Measurements from ENCODE around the gene PHLPP2.
"Not testable (repeated sequence)": the region's sequence is repeated elsewhere in the genome, so short reads cannot be mapped to it uniquely, and the experiment has no call there.

Gene PHLPP2

DNA sequence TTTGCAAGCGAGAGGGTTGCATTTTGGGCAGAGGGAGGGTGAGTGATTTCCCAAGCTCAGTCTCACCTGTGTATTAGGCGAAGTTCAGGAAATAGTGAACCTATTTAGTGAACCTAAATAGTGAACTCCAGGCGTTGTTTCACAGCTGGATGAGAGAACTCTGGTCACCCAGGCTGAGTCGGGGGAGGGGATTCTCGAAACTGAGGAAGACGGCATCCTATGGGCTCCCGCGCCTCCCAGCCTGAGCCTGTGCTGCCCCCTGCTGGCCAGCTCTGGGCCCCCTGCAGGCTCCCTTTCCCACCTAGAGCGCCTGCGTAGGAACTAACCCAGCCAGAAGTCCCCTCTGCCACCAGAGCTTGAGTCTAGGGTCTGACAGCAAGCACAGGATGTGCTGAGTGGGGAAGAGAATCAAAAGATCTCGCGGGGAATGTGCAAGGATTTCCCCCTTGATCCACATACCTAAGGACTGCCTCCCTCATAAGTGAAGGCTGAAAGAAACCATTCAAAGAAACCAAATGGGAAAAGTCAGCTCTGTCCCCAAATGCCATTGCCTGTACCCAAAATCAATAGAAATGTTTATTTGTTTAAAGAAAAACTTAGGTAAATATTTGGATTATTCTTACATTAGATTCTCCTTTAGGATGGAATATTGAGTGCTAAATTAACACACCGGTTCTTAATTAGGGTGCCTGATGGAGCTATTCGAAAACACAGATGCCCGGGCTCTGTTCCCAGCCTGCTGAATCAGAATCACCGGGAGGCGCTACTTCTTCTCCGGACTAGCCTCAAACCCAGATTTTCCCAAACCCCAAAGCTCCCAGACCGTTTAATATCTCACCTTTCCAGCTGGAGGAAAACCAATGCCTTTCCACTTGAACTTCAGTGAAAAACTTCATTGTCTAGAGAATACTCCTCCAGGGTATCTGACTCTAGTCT, 113.3 kb downstream of the PHLPP2 start:
- no peak for FAIRE-seq

DNA sequence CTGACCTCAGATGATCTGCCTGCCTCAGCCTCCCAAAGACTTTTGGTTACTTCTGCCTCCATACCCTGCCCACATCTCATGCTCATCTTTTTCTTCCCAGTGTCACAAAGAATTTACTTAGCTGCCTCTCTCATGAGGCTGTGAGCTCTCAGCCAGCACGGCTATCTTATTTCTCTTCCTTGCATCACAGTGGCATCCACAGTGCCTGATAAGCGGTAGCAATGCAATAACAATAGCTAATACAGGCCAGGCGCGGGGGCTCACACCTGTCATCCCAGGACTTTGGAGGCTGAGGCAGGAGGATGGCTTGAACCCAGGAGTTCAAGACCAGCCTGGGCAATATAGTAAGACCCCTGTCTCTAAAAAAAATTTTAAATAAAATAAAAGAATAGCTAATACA, 114.1 kb downstream of the PHLPP2 start:
- no peak for FAIRE-seq

DNA sequence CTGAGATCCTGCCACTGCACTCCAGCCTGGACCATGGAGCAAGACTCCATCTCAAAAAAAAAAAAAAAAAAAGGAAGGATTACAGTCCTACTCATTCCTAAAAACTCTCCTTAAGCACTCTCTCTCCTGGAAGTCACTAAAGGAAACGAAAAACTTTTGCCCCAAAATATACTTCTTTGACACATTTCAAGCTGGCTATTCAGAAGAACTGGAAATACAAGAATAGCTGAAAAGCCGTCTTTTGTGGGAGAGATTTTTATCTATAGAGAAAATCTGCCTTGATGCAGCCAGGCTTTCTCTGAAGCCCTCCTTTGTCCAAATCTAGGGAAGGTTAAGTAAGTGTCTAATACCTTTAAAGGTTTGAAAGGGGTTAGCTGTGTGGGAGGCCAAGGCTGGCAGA, 115.4 kb downstream of the PHLPP2 start:
- no peak for FAIRE-seq

DNA sequence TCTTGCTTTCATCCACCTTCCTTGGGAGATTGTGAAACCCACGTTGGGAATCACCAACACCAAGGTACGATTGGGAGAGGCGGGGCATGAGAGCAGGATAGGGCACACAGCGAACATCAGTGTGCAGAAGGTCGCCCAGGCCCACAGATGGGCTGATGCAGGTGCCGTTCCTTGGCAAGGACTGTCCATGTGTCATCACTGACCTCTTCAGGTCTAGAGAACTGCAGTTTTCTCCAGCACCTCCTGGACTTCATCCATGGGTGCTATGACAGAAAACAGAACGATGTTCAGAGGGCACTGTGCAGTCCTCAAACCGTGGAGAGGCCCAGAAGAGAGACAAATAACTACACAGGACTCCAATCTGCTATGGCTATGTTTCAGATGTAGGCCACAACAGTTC, 123.7 kb downstream of the PHLPP2 start:
- FAIRE-seq, result no peak

DNA sequence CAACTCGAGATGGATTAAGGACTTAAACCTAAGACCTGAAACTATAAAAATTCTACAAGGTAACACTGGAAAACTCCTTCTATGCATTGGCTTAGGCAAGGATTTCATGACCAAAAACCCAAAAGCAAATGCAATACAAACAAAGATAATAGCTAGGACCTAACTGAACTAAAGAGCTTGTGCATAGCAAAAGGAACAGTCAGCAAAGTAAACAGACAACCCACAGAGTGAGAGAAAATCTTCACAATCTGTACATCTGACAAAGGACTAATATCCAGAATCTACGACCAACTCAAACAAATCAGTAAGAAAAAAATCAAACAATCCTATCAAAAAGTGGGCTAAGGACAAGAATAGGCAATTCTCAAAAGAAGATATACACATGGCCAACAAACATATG, 126.1 kb downstream of the PHLPP2 start:
- FAIRE-seq, result not testable (repeated sequence)

DNA sequence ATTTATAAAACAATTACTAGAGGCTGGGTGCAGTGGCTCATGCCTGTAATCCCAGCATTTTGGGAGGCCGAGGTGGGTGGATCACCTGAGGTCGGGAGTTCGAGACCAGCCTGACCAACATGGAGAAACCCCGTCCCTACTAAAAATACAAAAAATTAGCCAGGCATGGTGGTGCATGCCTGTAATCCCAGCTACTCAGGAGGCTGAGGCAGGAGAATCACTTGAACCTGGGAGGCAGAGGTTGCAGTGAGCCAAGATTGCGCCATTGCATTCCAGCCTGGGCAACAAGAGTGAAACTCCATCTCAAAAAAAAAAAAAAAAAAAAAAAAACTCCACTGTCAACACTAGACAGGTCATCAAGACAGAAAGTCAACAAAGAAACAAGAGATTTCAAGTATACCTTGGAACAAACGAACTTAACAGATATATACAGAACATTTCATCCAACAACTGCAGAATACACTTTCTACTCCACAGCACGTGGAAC, 129.1 kb downstream of the PHLPP2 start:
- not testable (repeated sequence) for FAIRE-seq
